Measurements from ENCODE around the gene SAG. TPM values are rescaled to one million over a fixed set of nuclear protein-coding genes. Genes with fewer than 3 reads are reported as not detected.
"Not testable (repeated sequence)": the region's sequence is repeated elsewhere in the genome, so short reads cannot be mapped to it uniquely, and the experiment has no call there.

SAG gene
- total RNA-seq, 1 donor from 2014 or later: not detected

DNA sequence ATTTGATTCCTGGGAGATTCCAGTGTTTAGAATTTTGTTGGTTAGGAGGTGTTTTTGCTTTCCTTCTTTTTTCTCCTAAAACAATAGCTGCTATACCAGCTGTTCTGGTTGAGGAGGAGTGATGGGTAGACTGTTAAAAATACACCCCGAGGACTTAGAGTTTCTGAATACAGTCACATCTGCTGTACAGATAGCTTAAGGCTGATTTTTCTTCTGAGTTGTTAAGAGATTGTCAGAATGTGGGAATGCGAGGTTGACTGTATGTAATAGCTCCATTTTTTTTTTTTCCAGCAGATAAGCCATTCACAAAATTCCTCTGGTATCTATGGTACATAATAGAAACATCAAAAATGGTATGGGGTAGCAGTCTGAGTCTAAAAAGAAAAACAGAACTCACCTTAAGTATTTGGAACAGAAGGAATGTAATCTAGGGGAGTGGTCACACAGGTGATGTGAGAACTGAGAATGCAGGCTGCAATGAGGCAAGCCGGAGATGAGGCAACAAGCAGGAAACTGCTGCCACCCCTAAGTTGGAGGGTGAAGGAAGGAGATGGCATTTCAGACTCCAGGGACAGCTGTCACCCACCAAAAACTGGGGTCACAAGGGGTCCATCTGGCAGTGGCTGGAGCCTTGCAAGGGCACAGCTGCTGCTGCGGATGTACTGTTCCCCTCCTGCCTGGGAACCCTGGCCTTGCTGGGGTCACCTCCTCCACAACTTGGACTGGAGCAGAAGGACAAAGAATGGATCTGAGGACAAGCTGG lies 49.1 kb downstream of the SAG start:
- ATAC-seq: no peak

DNA sequence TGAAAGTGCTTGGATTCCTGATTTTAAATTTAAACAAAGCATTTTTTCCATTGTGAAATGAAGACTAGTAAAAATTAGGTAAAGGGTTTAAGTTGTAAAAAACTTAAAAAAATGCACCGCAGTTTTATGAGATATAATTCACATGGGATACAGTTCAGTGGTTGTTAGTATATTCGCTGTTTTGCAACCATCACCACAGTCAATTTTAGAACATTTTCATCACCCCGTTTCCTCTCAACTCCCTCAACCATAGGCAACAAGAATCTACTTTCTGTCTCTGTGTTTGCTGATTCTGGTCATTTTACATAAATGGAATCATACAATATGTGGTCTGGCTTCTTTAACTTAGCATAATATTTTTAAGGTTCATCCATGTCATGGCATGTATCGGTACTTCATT lies 50.7 kb downstream of the SAG start:
- no peak for ATAC-seq

DNA sequence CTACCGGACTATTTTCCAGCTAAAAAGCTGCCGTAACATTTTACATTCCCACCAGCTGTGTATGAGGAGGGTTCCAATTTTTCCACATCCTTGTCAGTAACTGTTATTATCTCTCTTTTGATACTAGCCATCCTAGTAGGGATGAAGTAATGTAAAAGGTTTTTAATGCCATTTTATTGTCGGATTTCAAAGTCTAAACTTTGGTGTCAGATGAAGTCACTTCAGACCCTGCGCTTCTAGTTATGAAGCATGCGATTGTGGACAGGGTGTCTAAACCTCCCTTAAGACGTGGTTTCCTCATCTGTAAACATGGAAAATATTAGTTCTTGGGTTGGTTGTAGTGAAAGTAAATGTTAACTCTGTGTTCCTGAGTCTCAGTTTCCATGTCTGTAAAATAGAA lies 51.3 kb downstream of the SAG start:
- no peak for ATAC-seq

DNA sequence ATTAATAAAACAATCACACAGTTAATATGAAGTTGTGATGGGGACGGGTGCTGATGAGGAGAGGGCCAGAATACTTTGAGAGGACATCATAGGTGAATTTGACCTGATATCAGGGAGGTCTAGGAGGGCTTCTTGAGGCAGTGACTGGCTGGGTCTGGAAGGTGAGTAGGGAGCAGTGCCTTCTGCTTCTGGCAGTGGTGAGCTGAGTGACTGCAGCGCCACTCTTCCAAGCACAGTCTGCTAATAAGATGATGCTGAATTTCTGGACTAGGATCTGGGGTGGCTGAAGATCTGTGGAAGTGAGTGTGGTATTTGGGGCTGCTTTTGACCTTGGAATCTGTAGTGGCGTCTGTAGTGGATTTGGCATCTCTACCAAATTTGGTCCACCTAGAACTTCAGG lies 52.2 kb downstream of the SAG start:
- ATAC-seq: no peak

DNA sequence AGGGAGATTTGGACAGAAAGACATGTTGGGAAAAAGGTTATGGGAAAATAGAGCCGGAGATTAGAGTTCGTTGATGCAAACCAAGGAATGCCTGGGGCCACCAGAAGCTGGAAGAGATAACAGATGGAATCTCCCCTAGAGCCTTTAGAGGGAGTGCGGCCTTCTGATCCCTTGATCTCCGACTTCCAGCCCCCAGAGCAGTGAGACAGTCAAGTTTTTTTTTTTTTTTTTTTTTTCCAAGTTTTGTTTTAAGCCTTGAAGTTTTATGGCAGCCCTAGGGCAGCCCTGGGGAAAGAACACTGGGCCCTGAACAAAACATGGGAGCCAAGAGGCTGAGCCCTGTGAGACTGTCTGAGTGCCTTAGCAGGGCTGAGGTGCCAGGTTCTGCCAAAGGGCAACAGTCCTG lies 53.2 kb downstream of the SAG start:
- ATAC-seq: no peak

DNA sequence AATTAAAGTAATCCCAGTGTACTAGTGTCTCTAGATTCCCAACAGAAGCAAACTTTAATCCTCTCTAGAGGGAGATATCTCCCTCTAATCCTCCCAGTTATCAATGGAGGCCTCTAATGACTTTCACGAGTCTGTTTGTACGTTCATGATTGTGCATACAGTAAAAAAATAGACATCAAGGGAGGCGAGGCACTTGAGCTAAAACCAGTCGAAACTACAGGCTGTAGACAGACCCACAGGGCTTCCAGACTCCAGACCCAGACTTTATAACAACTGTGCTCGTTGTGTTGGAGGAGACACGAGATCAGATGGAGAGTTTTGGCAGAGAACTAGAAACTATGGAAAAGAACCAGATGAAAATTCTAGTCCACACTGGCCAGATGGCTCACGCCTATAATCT lies 53.7 kb downstream of the SAG start:
- ATAC-seq: no peak

DNA sequence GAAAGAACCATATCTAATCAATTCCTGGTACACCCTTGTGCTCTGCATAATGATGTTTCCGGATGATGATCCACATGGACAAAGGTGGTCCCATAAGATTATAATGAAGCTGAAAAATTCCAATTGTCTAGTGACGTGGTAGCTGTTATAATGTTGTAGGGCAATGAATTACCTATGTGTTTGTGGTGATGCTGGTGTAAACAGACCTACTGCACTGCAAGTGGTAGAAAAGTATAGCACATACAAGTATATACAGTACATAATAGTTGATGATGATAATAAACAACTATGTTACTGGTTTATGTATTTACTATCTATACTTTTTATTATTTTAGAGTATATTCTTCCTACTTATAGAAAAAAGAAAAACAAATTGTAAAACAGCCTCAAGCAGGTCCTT lies 55.1 kb downstream of the SAG start:
- ATAC-seq: no peak

DNA sequence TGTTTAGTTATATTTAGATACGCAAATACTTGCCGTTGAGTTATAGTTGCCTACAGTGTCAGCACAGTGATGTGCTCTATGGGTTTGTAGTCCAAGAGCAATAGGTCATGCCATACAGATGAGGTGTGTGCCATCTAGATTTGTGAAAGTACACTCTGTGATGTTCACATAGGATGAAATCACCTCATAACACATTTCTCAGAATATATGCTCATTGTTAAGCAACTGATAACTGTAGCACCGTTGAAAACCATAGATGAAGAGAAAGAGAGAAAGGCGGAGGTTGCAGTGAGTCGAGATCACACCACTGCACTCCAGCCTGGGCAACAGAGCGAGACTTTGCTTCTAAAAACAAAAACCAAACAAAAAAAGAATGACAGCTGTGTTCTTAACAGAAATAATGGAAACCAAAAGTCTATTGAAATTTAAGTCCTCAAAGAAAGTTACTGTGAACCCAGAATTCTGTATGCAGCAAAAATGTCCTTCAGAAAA lies 56.2 kb downstream of the SAG start:
- ATAC-seq: no peak

DNA sequence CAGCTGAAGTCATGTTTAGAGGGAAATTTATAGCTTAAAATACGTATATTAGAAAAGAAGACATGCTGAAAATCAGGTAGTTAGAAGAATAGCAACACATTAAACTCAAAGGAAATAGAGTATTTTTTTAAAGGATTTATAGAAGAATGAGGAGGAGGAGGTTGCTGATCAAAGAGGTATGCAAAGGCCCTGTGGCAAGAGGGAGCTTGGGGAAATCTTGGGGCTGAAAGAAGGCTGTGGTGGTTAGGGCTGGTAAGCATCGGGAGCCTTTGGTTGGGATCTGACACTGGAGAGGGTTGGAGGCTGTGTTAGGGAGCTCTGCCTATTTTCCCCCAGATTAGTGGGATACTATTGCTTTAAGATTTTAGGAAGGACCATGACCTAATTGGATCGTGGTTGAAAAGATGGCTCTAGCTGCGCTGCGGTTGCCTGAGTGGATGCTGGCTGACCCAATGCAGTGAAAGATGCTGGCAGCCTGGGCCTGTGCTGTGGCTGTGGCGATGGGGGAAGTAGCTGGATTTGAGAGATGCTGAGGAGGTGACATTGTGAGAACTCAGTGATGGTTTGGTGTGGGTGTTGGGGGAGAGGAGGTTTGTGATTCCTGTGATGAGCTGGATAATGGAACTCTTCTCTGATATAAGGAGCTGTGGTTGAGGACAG lies 58.4 kb downstream of the SAG start:
- no peak for ATAC-seq

DNA sequence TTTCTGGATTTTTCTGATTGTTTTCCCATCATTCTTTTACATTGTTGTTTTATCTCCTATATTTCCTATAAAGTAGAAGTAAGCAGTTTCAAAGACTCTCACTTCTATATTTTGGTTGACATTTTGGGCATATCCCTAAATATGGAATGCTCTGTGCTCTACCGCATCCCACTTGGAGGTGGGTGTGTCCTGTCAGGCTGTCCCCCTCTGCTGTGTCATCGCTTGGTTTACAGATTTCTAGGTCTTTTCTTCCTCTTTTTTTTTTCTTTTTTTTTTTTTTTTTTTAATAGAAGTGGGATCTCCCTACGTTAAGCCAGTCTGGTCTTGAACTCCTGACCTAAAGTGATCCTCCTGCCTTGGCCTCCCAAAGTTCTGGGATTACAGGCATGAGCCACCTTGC lies 60.0 kb downstream of the SAG start:
- no peak for ATAC-seq

DNA sequence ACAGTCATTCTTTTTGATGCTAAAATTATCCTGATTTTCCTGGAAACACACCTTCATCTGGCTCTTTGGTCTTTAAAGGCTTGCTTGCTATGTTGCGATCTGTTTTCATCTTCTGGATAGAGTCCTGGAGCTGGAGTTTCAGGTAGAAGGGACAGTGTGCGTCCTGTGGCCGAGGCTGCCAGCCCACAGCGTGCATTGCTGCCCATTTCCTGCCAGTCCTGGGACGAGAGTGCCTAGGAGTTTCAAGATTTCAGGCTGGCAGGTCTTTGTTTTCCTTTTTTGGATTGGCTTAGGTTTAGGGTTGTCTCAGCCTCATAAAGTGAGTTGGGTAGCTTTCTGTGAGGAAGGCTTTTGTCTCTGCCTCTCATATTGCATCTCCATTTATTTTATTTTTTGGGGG lies 61.1 kb downstream of the SAG start:
- no peak for ATAC-seq

DNA sequence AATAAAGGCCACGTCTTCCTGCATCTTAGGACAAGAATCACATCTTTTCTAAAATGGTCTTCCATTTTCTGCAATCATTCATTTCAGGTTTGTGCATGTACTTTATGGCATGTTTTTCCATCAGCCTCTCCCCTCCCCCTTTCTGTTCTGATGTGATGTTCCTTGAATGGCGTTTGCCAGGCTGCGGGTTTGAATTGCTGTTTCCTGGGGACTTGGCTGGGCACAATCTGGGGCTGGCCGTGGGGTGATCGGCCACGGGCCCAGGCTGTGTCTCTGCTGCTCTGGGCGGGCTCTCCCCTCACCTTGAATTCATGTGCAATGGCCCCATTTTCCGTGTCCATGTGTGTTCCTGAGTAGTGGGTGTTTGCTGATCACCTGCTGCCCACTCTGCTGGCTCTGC lies 61.8 kb downstream of the SAG start:
- no peak for ATAC-seq

DNA sequence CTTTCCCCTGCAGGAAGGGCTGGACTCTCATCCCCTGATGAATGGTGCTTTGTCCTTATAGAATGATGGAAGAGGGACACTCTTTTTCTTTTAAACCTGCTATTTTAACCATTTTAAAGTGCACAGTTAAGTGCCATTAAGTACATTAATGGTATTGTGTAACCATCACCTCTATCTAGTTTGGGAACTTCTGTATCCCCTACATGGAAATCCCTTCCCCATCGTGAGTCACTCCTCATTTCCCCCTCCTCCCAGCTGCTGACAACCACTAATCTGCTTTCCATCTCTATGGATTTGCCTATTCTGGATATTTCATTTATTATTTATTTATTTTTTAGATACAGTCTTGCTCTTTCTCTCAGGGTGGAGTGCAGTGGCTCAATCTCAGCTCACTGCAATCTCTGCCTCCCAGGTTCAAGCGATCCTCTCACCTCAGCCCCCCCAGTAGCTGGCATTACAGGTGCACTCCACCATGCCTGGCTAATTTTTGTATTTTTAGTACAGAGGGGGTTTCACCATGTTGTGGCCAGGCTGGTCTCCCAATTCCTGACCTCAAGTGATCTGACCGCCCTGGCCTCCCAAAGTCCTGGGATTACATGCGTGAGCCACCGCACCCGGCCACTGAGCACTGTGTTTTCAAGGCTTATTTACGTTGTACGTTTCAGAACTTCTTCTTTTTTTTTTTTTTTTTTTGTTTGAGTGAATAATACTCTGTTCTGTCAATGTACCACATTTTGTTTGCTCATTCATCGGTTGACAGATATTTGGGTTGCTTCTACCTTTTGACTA lies 62.5 kb downstream of the SAG start:
- ATAC-seq: no peak

DNA sequence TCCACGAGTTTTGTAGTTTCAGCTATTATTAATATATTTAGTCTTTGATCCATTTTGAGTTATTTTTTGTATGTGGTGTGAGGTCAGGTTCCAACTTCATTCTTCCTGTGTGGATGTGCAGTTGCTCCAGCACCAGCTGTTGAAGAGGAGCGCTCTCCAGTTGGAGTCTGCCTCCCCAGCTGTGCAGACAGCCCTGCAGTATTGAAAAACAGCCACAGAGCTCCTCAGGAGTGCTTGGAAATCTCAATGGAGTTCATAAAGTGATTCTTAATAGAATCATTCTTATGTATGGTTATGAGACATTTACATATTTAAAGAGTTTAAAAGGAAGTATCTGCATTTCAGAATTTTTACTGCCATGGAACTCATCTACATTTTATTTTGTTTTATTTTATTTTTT lies 64.0 kb downstream of the SAG start:
- ATAC-seq: no peak

DNA sequence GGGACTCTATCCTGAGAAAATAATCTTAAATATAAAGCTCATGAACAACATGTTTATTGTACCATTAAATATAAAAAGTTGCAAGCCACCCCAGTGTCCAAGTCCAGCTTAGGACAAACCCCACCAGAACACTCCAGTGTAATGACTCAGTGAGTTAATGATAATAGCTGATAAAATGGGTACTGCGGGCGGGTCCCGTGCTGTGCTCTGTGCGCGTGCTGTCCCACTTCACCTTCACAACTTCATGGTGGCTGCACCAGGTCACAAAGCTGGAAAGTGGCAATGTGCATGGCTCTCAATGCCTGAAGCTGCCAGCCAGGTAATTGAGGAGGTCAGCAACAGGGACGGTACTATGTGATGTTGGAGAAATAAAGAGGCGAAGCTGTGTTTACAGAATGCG lies 65.2 kb downstream of the SAG start:
- ATAC-seq: no peak

DNA sequence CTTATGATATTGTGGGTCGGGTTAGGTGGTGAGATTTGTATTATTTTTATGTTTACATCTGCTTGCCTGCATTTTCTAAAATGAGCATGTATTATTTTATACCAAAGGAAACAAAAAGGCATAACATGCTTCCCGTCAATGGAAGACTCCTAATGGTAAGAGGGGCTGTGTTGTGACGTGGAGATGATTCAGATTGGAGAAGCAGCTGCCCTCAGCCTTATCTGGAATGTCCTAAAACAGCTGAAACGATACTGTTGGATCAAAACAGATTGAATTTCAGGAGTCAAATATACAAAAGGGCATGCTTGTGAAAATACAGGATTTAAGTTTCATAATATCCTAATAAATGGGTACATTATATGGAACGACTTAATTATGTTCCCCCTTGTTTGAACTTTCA lies 65.7 kb downstream of the SAG start:
- ATAC-seq: no peak

DNA sequence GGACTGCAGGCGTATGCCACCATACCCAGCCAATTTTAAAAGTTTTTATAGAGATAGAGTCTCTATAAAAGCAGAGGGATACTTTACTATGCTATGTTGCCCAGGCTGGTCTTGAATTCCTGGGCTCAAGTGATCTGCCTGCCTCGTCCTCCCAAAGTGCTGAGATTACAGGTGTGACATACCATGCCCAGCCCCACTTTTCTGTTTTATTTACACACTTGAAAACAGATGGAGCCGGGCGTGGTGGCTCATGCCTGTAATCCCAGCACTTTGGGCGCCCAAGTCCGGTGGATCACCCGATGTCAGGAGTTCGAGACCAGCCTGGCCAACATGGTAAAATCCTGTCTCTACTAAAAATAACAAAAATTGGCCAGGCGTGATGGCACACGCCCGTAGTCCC lies 67.2 kb downstream of the SAG start:
- not testable (repeated sequence) for ATAC-seq

DNA sequence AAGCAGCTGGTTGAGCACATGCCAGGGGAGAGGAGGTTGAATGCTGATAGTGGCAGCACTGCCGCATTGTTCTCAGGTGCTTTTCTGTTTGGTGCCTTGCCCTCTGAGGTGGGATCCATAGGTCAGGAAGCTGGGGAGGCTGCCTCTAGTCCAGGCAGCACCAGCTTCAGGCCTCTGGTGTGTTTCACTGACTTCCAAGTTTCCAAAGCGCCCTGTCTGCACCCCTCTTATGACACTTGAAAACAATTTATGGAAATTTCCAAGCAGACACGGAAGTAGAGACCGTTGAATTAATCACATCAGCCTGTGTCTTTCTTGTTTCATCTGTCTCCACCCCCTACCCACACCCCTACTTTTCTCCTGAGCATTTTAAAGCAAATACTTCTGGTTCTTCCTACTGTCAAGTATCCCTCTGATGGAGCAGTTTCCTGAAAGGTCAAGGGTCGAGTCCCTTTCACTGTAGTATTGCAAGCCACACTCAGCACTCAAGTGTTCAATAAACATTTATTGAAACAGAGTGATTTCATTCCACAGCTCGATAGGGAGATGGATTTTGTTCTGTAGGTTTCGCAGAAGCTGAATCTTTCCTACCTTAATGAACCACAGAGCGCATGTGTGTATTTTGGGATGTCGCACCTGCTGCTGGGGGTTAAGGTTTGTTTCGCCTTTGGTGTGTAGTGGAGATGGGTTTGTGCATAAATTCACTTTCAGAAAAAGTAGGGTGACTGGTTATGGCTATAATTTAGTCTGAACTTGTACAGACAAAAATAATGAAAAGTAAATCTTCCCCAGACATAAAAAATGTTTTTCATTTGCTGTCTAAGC lies 68.1 kb downstream of the SAG start:
- no peak for ATAC-seq

DNA sequence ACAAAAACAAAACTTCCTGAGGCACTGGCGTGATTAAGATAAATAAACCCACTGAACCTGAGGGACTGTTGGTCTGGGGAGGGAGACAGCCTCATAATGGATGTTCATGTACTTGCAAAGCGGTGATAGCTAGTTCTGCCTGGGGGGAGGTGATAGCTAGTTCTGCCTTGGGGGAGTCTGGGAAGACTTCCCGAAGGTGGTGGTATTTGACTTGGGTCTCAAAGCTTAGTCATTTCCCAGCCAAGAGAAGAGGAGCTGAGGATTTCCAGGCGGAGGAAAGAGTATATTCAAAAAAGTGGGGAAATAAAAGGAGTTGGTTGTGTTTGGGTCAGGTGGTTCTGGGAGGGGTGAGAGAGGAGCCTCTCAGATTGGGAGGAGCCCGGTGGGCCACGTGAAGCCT lies 71.4 kb downstream of the SAG start:
- ATAC-seq: no peak

DNA sequence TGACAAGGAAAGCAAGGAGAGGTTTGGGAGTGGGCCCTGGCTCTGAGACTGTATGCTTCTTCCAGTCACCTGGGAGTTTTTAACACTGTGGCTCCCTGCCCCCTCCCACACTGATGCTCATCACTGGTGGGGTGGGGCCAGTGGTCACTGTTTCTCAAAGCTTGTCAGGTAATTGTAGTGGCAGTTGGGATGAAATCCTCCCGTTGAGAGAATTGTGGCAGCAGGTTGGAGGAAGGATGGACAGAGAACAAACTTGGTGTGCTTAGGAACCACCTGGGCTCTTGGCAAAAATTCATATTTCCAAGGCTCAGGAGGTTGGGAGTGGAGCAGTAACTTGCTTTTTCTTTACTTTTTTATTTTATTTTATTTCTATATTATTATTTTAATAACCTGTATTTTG lies 71.8 kb downstream of the SAG start:
- ATAC-seq: no peak

DNA sequence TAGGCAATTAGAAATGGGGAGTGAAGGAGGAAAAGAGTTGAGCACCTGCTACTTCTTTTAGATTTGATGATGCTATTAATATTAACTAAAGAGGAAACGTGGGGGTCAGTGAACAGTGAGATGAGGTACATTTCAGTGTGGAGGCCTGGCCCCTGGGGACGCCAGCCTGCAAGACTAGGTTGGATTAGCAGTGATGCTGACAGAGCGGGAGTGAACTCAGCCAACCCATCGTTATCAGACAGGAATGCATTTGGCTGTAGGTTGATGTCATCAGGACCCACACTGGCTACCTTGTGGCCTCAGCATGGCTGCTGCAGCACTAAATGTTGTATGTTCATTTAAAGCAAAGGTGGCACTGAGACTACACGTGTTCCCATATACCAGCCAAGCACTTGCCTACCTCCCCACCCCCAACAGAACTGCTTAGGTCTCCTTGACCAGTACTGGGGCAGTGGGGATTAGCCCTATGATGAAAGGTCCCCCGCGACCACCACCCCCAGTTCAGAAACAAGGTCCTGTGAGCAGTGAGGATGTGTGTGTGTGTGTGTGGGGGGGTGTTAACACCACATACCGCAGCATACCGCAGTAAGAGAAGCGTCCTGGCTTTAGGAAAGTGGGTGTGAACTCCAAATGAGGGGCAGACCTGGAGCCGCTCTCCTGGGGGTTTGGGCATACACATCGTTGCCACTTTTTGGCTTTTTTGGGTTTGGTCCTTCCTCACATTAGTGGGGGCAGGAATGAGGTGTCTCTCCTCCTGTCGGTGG lies 72.7 kb downstream of the SAG start:
- ATAC-seq: no peak
